Fibroblast of lung (primary cell): ENCODE results near the gene SORL1-AS1.

Source experiments
- CTCF ChIP-seq, 2 donors: IDR thresholded peaks in 1 of 2; conservative IDR thresholded peaks in 1 of 2; 1 replicate in 1 of 2; 2 replicates in 1 of 2; pipeline ENCODE4 v1.5.1; 2011 to 2012; ENCODE audit warnings: low read length in 2 of 2, control low read depth in 1 of 2, inconsistent platforms in 1 of 2, low read depth in 1 of 2, mild to moderate bottlenecking in 1 of 2
- EZH2 ChIP-seq: IDR thresholded peaks from 2 replicates; pipeline ENCODE4 v1.5.1; 2012; ENCODE audit warnings: low read length, control low read depth, mild to moderate bottlenecking; ENCODE audit errors: missing control alignments

DNA sequence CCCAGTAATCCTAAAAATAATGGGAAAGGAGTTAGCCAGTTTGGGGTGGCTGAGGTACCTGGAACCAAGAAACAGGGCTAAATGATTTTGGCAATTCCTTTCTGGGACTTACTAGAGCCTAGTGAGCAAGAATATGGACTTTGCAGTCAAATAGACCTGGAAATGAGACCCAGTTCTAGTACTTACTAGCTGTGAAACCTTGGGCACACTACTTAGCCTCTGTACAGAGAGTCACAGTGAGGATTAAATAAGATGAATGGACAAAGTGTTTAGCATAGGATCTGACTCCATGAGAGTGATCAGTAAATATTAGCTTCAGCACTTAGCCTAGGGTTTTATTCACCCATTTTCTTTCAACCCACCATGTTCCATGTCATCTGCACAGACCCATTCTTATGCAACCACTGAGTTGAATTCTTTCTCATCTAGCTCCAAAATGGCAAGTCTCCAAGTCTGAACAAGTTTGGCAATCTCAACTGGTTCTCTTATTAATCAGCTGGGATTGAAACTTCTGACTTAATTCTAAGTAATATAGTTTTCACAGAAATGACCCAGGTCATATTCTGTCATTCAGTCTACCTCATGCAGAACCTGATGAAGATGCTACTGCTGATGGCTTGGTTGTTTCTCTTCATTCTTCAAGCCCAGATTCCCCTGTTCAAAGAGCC, 15.6 kb downstream of the SORL1-AS1 start:
- TF ChIP-seq CTCF (conservative IDR thresholded peaks at IDR 0.05 in 1 of 2, IDR thresholded peaks at IDR 0.05 in 1 of 2; ENCODE audit: low read depth in 1 of 2, low read length in 2 of 2): no peak
- TF ChIP-seq EZH2: no peak
